Cerebellar cortex (tissue), 1 donor: ENCODE measurements around the gene MST1.

Experiments used
- DNase-seq: peaks from one replicate; pipeline ENCODE4 v3.0.0-alpha.2; 2015; ENCODE audit warnings: low spot score

Gene MST1

GRCh38 chr3:49655731-49656285, 33.5 kb downstream of the MST1 start:
- DNase-seq, result no peak

GRCh38 chr3:49654955-49655556, 34.2 kb downstream of the MST1 start:
- DNase-seq, result no peak

- DNase-seq, result no peak
Observed at GRCh38 chr3:49654176-49654825, 35.0 kb downstream of the MST1 start.

- DNase-seq, result no peak
Observed at GRCh38 chr3:49653621-49654020, 35.7 kb downstream of the MST1 start.

- no peak for DNase-seq
Observed at GRCh38 chr3:49652903-49653415, 36.3 kb downstream of the MST1 start.

GRCh38 chr3:49652218-49652902, 36.9 kb downstream of the MST1 start:
- no peak for DNase-seq

GRCh38 chr3:49650637-49651036, 38.6 kb downstream of the MST1 start:
- DNase-seq, result no peak

GRCh38 chr3:49650177-49650576, 39.1 kb downstream of the MST1 start:
- no peak for DNase-seq

GRCh38 chr3:49649576-49649975, 39.7 kb downstream of the MST1 start:
- no peak for DNase-seq

GRCh38 chr3:49648354-49649019, 40.8 kb downstream of the MST1 start:
- DNase-seq, result no peak

- DNase-seq, result peak; percentile 84
Observed at GRCh38 chr3:49647741-49648140, 41.5 kb downstream of the MST1 start.

GRCh38 chr3:49646236-49646635, 43.0 kb downstream of the MST1 start:
- no peak for DNase-seq

GRCh38 chr3:49644684-49645083, 44.6 kb downstream of the MST1 start:
- DNase-seq, result no peak

- no peak for DNase-seq
Observed at GRCh38 chr3:49642708-49643145, 46.5 kb downstream of the MST1 start.

- DNase-seq, result peak; percentile 96
Observed at GRCh38 chr3:49641921-49642707, 47.2 kb downstream of the MST1 start.

- no peak for DNase-seq
Observed at GRCh38 chr3:49641292-49641691, 48.0 kb downstream of the MST1 start.

- DNase-seq, result peak; percentile 56
Observed at GRCh38 chr3:49639551-49639950, 49.7 kb downstream of the MST1 start.

GRCh38 chr3:49638445-49638844, 50.8 kb downstream of the MST1 start:
- DNase-seq, result no peak

- DNase-seq, result no peak
Observed at GRCh38 chr3:49636883-49637609, 52.2 kb downstream of the MST1 start.

- no peak for DNase-seq
Observed at GRCh38 chr3:49634736-49635135, 54.5 kb downstream of the MST1 start.
